IMR-90 (cell line): Measurements from ENCODE around the gene ARHGAP24.

Source experiments
- CTCF ChIP-seq: conservative IDR thresholded peaks from 2 replicates; pipeline ENCODE4 v1.5.1; 2012; ENCODE audit warnings: mild to moderate bottlenecking, low read depth, low read length, improper control_type of control experiment
- MXI1 ChIP-seq: IDR thresholded peaks from 2 replicates; pipeline ENCODE4 v1.6.1; 2012; ENCODE audit warnings: low read depth, mild to moderate bottlenecking, low read length, moderate library complexity, borderline replicate concordance
- POLR2A ChIP-seq: IDR thresholded peaks from 2 replicates; pipeline ENCODE4 v1.6.1; 2012; ENCODE audit warnings: mild to moderate bottlenecking, low read depth, low read length

GRCh38 chr4:85861064-85861765, 386.3 kb downstream of the ARHGAP24 start:
- TF ChIP-seq POLR2A, result no peak
- TF ChIP-seq CTCF, result no peak
- no peak for TF ChIP-seq MXI1
